HG02678 (cell line): ENCODE results near the gene TRIM29.

Experiments
- ATAC-seq: cut with Tn5 transposase; IDR thresholded peaks from one replicate; pipeline ENCODE4 v1.9.1; 2021; ENCODE audit warnings: mild to moderate bottlenecking, moderate library complexity; ENCODE audit not compliant: unreplicated experiment

Gene TRIM29

GRCh38 chr11:120141113-120141767 is 3.3 kb upstream of the TRIM29 start:
- no peak for ATAC-seq

- no peak for ATAC-seq
Measured at GRCh38 chr11:120139316-120140069, 1.6 kb upstream of the TRIM29 start.

- no peak for ATAC-seq
Measured at GRCh38 chr11:120137187-120137610, 714 bp downstream of the TRIM29 start.

- ATAC-seq: no peak
Measured at GRCh38 chr11:120136356-120136755, 1.6 kb downstream of the TRIM29 start.

- no peak for ATAC-seq
Measured at GRCh38 chr11:120135838-120136237, 2.1 kb downstream of the TRIM29 start.

GRCh38 chr11:120134931-120135228 is 3.0 kb downstream of the TRIM29 start:
- ATAC-seq: no peak

GRCh38 chr11:120134106-120134930 is 3.6 kb downstream of the TRIM29 start:
- no peak for ATAC-seq

- ATAC-seq: no peak
Measured at GRCh38 chr11:120133216-120134105, 4.5 kb downstream of the TRIM29 start.

DNA sequence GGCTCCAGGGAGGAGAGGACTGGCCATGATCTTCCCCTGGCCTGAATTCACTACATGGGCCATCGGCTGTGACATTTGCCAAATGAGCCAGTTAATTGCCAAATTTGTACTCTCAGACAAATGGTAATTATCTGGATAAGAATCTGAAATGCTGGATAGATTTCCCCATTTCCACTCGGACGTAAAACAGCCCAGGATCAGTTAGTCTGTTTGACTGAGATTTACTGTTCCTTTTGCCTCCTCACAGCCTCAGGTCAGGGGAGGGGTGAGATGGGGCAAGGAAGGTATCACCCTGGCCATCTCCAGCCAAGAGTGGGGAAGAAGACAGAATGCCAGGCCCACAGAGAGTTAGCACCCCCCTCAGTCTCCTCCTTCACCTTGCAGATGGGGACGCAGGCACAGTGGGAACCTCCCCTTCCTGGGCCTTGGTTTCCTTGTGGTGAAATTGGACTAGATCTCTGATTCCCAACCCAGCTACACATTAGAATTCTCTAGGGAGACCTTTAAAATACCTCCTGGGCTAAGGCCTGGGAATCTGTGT is 5.2 kb downstream of the TRIM29 start:
- ATAC-seq: no peak

DNA sequence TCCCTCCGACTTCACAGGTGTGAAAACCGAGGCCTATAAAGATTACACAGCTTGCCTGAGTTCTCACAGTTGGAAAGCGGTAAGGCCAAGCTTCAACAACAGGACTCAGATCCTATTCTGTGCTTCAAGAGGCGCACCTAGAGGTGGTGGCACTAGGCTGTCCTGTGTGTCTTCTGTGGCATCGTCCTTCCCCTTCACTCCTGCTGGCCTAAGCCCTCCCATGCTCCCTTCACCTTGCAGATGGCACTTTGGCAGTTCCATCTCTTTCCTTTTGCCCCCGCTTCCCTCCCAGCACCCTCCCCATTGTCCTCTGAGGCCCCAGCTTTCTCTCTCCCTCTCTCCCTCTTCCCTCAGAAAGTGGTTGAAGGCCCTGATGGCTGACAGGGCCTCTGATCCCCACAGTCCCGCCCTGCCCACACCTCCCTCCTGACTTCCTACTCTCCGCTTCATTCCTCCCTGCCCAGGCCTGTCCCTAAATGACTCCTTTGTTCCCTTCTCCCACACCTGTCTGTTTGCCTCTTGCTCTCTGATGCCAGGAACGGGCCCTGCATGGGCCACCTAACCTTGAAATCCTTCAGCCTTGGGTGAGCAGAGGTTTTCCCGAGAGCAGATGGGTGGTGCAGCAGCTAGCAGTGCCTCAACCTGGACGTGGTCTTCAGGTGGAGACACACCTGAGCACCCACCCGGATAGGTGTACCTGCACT is 5.8 kb downstream of the TRIM29 start:
- ATAC-seq: no peak

DNA sequence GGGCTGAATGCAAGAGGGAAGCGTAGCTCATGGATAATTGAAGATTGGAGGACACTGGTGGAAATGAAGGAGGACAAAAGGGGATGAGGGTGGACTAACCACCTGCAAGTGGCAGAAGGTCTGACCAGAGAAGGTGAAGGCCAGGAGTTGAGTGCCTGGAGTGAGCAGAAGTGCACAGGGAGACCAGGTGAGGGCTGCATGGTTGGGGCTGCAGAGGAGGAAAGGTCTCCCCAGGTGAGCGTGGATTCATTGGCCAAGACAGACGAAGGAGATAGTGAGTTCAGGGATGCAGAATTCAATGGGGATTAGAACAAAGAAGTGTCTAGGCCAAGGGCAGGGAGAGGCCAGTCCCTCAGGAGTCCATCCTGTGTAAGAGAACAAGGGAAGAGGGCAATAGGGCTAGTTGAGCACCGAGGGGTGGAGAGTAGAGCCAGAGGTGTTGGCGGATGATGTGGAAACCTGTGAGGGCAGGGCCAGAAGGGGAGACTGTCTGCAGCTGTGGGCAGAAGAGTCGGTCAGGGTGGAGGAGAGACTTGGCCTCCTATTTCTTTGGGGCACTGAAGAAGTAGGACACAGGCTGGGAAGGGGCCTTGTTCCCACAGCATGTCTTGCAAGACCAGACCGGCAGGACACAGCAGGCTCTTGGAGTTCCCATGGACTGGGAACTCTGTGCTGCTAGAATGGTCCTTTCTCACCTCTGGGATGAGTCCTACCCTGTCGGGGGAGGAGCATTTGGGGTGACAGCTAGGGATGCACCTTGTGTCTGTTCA is 6.7 kb downstream of the TRIM29 start:
- no peak for ATAC-seq

DNA sequence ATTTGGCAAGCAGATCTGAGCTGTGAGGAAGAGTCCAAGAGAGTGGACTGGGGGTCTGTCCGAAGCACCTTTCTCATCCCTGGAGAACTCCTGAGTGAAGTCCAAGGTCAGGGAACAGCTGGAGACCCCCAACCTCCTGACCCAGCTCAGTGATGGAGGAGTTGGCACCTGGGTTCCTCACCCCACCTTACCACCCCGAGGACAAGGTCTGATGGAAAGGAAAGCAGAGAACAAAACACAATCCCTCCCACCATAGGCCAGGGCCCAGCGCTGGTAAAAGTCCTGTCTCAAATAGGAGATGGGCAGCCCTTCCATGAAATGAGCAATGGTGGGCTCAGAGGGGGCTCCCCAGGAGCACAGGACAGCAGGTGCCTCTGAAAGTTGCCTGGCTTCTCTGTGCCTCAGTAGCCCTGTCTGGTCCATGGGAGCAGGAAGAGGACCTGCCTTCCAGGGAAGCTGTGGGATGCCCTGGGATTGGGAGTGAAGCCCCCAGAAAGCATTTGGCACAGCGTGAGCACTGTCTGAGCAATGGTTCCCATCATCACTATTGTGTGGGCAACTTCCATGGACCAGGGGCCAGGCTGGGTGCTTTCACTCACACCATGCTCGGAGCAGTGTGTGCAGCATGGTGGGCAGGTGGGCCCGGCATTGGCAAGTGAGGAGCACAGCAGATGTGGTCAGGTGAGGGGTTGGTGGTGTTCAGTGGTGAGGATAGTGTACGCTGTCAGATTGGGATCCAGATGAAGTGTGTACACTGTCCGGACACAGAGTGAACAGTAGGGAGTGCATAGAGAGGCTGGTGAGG is 7.5 kb downstream of the TRIM29 start:
- ATAC-seq: no peak

GRCh38 chr11:120129570-120129969 is 8.3 kb downstream of the TRIM29 start:
- ATAC-seq: no peak

DNA sequence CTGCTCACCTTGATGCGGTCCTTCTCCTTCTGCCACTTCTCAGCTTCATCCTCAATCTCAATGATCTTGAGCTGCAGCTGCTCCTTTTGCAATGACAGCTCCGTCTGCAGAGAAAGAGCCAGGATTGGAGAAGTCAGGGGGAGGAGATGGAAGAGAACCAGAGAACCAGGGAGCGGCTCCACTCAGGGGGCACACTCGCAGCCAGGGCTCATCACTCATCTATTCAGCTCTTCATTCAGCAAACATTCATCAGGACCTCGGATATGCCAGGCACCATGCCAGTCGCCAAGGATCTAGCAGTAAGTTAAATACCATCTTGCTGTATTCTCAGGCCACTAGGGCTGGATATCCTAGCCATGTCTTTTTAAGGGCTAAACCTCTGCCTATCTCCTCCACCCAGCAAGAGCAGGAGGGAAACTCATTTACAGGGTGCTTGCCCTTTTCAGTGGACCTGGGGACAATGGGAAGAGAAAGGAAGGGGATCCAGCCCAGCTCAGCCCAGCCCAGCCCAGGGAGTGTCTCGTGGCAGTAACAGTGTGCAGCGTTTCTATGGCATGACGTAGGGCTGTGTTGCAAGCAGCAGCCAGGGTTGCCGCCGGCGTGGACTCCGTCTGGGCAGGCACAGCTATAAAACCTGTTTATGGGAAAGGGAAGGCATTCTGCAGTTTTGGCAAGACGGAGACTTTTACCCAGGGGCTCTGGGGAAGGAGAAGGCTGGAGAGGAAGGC is 9.4 kb downstream of the TRIM29 start:
- ATAC-seq: no peak

GRCh38 chr11:120127236-120127635 is 10.7 kb downstream of the TRIM29 start:
- ATAC-seq: no peak

DNA sequence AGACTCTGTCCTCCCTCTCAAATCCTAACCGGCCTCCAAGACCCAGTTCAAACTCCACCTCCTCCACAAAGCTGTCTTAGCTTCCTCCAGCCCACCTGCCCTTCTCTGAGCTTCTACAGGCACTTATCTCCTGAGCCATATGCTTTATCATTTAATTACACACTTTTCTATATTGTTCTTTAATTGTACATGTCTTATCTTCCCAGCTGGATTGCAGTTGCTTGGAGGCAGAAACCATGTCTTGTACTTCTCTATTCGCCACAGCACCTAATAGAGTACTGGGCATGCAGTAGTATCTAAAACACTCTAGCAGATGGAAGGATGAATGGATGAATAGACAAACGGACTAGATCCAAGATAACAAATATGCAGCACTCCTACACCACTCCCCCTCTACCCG is 11.3 kb downstream of the TRIM29 start:
- no peak for ATAC-seq

DNA sequence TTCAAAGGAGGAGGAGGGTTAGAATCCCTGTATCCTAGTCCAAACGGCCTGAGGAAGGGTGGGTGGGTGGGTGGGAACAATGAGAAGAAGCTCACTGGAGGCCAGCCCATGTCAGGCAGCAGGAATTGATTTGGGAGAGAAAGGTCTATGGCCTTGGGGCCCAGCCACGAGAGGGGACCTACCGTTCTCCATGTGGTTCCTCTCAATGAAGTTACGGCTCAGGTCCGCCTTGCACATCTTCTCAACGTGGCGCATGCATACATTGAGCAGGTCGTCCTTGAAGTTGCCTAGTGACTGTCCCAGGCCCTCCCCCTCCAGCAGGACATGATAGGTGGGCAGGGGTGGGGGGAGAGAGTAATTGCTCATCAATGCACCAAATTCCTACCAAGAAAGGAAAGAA is 12.4 kb downstream of the TRIM29 start:
- no peak for ATAC-seq

DNA sequence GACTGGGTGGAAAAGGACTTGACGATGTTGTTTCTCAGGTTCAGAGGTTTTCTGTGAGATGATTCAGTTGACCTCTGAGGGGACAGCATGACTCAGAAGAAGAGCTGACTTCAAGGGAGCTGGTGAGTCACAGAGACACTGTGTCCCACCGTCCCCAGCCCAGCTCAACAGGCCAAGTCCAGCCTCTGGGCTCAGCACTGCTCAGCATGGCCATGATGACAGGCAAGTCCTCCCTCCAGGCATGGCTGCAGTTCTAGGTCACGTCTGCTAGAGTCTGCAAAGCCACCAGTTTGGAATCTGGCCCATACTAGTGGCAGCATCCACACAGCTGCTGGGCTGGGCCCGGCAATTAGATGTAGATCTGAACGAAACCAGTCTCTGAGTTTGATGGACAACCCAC is 12.9 kb downstream of the TRIM29 start:
- ATAC-seq: no peak
